H9 (cell line): ENCODE results near the gene DNAH8. TPM values are rescaled to one million over a fixed set of nuclear protein-coding genes. Genes with fewer than 3 reads are reported as not detected.

Experiments used
- DNase-seq: peaks from one replicate; pipeline ENCODE4 v3.0.0-alpha.2; 2017
- H2AFZ ChIP-seq: one replicate; pipeline ENCODE4 v1.6.1; 2013; ENCODE audit warnings: mild to moderate bottlenecking, low read length, control low read depth, moderate library complexity
- H2AK5ac ChIP-seq: 2 replicates; pipeline ENCODE4 v1.6.1; 2013; ENCODE audit warnings: low read length, control low read depth, mixed read lengths; ENCODE audit not compliant: insufficient read length
- H2BK120ac ChIP-seq: one replicate; pipeline ENCODE4 v1.6.1; 2013; ENCODE audit warnings: low read depth, mild to moderate bottlenecking, low read length, control low read depth, inconsistent platforms; ENCODE audit not compliant: poor library complexity, severe bottlenecking
- H2BK12ac ChIP-seq: 2 replicates; pipeline ENCODE4 v1.6.1; 2013; ENCODE audit warnings: low read length, control low read depth, mixed read lengths, low read depth; ENCODE audit not compliant: insufficient read length
- H2BK15ac ChIP-seq: 2 replicates; pipeline ENCODE4 v1.6.1; 2013; ENCODE audit warnings: low read depth, low read length, control low read depth
- H2BK20ac ChIP-seq: one replicate; pipeline ENCODE4 v1.6.1; 2013; ENCODE audit warnings: low read depth, mild to moderate bottlenecking, low read length, control low read depth, inconsistent platforms; ENCODE audit not compliant: poor library complexity, severe bottlenecking
- H2BK5ac ChIP-seq: 2 replicates; pipeline ENCODE4 v1.6.1; 2013; ENCODE audit warnings: low read length, control low read depth, mixed read lengths; ENCODE audit not compliant: insufficient read length
- H3K14ac ChIP-seq: 2 replicates; pipeline ENCODE4 v1.6.1; 2013; ENCODE audit warnings: low read length, control low read depth; ENCODE audit not compliant: insufficient read depth
- H3K18ac ChIP-seq: 2 replicates; pipeline ENCODE4 v1.6.1; 2013; ENCODE audit warnings: low read depth, mild to moderate bottlenecking, mixed read lengths, low read length, control low read depth; ENCODE audit not compliant: insufficient read length
- H3K23ac ChIP-seq: 2 replicates; pipeline ENCODE4 v1.6.1; 2013; ENCODE audit warnings: low read length, control low read depth, mixed read lengths, low read depth; ENCODE audit not compliant: insufficient read length
- H3K23me2 ChIP-seq: 2 replicates; pipeline ENCODE4 v1.6.1; 2013; ENCODE audit warnings: low read depth, mild to moderate bottlenecking, mixed read lengths, low read length, control low read depth; ENCODE audit not compliant: insufficient read length, poor library complexity, severe bottlenecking
- H3K27ac ChIP-seq: 2 replicates; pipeline ENCODE4 v1.5.1; 2013; ENCODE audit warnings: low read length, control low read depth, mixed read lengths, low read depth; ENCODE audit not compliant: insufficient read length
- H3K27me3 ChIP-seq: 2 replicates; pipeline ENCODE4 v1.6.1; 2013; ENCODE audit warnings: low read length, control low read depth, inconsistent platforms; ENCODE audit not compliant: insufficient read depth
- H3K4ac ChIP-seq: 2 replicates; pipeline ENCODE4 v1.6.1; 2013; ENCODE audit warnings: low read depth, mild to moderate bottlenecking, control low read depth, inconsistent platforms, low read length, moderate library complexity
- H3K4me1 ChIP-seq: 2 replicates; pipeline ENCODE4 v1.6.1; 2013; ENCODE audit warnings: low read length, control low read depth, inconsistent platforms; ENCODE audit not compliant: insufficient read depth
- H3K4me2 ChIP-seq: 2 replicates; pipeline ENCODE4 v1.6.1; 2013; ENCODE audit warnings: low read length, control low read depth, mixed read lengths; ENCODE audit not compliant: insufficient read length, insufficient read depth
- H3K56ac ChIP-seq: 2 replicates; pipeline ENCODE4 v1.6.1; 2013; ENCODE audit warnings: low read depth, mild to moderate bottlenecking, mixed read lengths, low read length, control low read depth; ENCODE audit not compliant: insufficient read length
- H3K79me1 ChIP-seq: 2 replicates; pipeline ENCODE4 v1.6.1; 2013; ENCODE audit warnings: low read depth, mild to moderate bottlenecking, moderate library complexity, low read length, control low read depth, inconsistent platforms; ENCODE audit not compliant: insufficient read depth, poor library complexity, severe bottlenecking
- H3K79me2 ChIP-seq: 2 replicates; pipeline ENCODE4 v1.6.1; 2013; ENCODE audit warnings: low read length, control low read depth, inconsistent platforms; ENCODE audit not compliant: insufficient read depth
- H3K9ac ChIP-seq: 2 replicates; pipeline ENCODE4 v1.6.1; 2013; ENCODE audit warnings: low read length, control low read depth, mixed read lengths; ENCODE audit not compliant: insufficient read length; ENCODE audit errors: extremely low read depth
- H3K9me3 ChIP-seq: one replicate; pipeline ENCODE4 v1.6.1; 2013; ENCODE audit warnings: low read depth, low read length, inconsistent platforms; ENCODE audit not compliant: control insufficient read depth
- H3T11ph ChIP-seq: one replicate; pipeline ENCODE4 v1.6.1; 2013; ENCODE audit warnings: mild to moderate bottlenecking, low read length, control low read depth, inconsistent platforms
- H4K20me1 ChIP-seq: one replicate; pipeline ENCODE4 v1.6.1; 2013; ENCODE audit not compliant: control insufficient read depth, insufficient read length, insufficient read depth
- H4K5ac ChIP-seq: 2 replicates; pipeline ENCODE4 v1.6.1; 2013; ENCODE audit warnings: low read depth, mild to moderate bottlenecking, mixed read lengths, low read length, control low read depth; ENCODE audit not compliant: insufficient read length
- H4K8ac ChIP-seq: replicated peaks from 2 replicates; pipeline ENCODE4 v1.6.1; 2013; ENCODE audit warnings: low read length, control low read depth, mixed read lengths, low read depth; ENCODE audit not compliant: insufficient read length
- H4K91ac ChIP-seq: 2 replicates; pipeline ENCODE4 v1.6.1; 2013; ENCODE audit warnings: low read depth, mild to moderate bottlenecking, moderate library complexity, mixed read lengths, low read length, control low read depth; ENCODE audit not compliant: insufficient read length
- H3K27ac Mint-ChIP-seq, 3 experiments: 2 replicates in 2 of 3; 3 replicates in 1 of 3; pipeline ENCODE4 v1.8.0; 2020 to 2021; ENCODE audit warnings: mixed read lengths in 3 of 3, mild to moderate bottlenecking in 1 of 3, moderate library complexity in 1 of 3
- H3K27me3 Mint-ChIP-seq: 2 replicates; pipeline ENCODE4 v1.8.0; 2021; ENCODE audit warnings: low read depth, mild to moderate bottlenecking, moderate library complexity, mixed read lengths
- H3K36me3 Mint-ChIP-seq, 3 experiments: 2 replicates in 2 of 3; 3 replicates in 1 of 3; pipeline ENCODE4 v1.8.0; 2020 to 2021; ENCODE audit warnings: low read depth in 3 of 3, mixed read lengths in 3 of 3; ENCODE audit not compliant: insufficient read depth in 1 of 3
- H3K4me1 Mint-ChIP-seq, 2 experiments: 2 replicates each; pipeline ENCODE4 v1.8.0; 2020; ENCODE audit warnings: mixed read lengths in 2 of 2
- H3K4me3 Mint-ChIP-seq, 2 experiments: 2 replicates in 1 of 2; 3 replicates in 1 of 2; pipeline ENCODE4 v1.8.0; 2020 to 2021; ENCODE audit warnings: mild to moderate bottlenecking in 2 of 2, mixed read lengths in 2 of 2, moderate library complexity in 1 of 2
- H3K9me3 Mint-ChIP-seq, 2 experiments: 2 replicates in 1 of 2; 3 replicates in 1 of 2; pipeline ENCODE4 v1.8.0; 2020; ENCODE audit warnings: mild to moderate bottlenecking in 2 of 2, mixed read lengths in 2 of 2, moderate library complexity in 1 of 2
- CTCF ChIP-seq: fragments of 200-600 bp; sonication (generic); conservative IDR thresholded peaks from 3 replicates; pipeline ENCODE4 v1.8.0; 2021; ENCODE audit warnings: antibody characterized with exemption, mild to moderate bottlenecking
- WGBS: extraction: QIAGEN DNeasy Blood & Tissue Kit; methylation state at CpG from one replicate; pipeline ENCODE4 v1.1.7; 2013; ENCODE audit warnings: missing lambda C conversion rate, low lambda C conversion rate, mixed read lengths; ENCODE audit not compliant: insufficient read length; ENCODE audit errors: extremely low coverage; 5-methylcytosine and 5-hydroxymethylcytosine counted together
- total RNA-seq: library from RNA; stranded (reverse); gene quantifications from 2 replicates; pipeline ENCODE4 v1.2.1, GENCODE V29; 2021

Gene DNAH8
- total RNA-seq, 1 experiment from 2014 or later, result not detected

DNA sequence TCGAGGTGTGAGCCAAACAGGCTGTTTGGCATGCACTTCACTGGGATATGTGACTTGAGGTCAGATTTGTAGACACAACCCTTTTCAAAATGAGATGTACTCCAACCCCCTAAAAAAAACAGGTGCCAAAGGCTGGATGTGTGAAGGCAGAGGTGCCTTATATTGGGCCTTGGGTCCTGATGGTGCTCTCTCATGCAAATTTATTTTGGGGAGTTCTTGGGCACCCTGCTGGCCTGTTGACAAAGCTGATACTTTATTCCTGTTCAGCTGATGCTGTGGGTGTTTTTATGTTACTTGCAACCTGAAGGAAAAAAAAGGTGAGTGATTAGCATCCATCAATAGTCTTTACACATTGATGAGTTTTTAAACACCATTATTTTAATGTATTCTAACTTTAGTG, 121.5 kb downstream of the DNAH8 start:
- no peak overlapping the region for H3K27ac ChIP-seq
- no peak overlapping the region for H3K4me2 ChIP-seq

More for the DNA sequence above, 121.5 kb downstream of the DNAH8 start:
- H4K20me1 ChIP-seq, result no peaks in the 10 kb centered on the region
- TF ChIP-seq CTCF, result no peak
- H2BK120ac ChIP-seq, result no peak overlapping the region
- H4K8ac ChIP-seq, result no peak overlapping the region
- no peak overlapping the region for H3K9ac ChIP-seq
- no peaks in the 10 kb centered on the region; the same call in 1 of the 2 replicates for H3K79me2 ChIP-seq
- H3K9me3 Mint-ChIP-seq, result no peaks in the 10 kb centered on the region
- H3K4me3 Mint-ChIP-seq, result no peak overlapping the region
- no peak for DNase-seq
- no peaks in the 10 kb centered on the region for H3K36me3 Mint-ChIP-seq
- H2BK5ac ChIP-seq, result no peak overlapping the region
- no peaks in the 10 kb centered on the region for H3K23me2 ChIP-seq
- H3K18ac ChIP-seq, result no peak overlapping the region
- H2AK5ac ChIP-seq, result no peak overlapping the region
- no peak overlapping the region for H2AFZ ChIP-seq
- H3K14ac ChIP-seq, result no peak overlapping the region
- H3T11ph ChIP-seq, result no peak overlapping the region
- no peak overlapping the region for H3K4ac ChIP-seq
- no CpG with 5 or more reads among the region's 1 CpG for WGBS
- no peak overlapping the region for H3K27ac Mint-ChIP-seq
- H2BK15ac ChIP-seq, result no peak overlapping the region
- H3K79me1 ChIP-seq, result no peaks in the 10 kb centered on the region
- H3K56ac ChIP-seq, result no peak overlapping the region
- peaks cover 4% of the 10 kb centered on the region; the same call in 1 of the 2 replicates for H3K27me3 Mint-ChIP-seq
- H3K23ac ChIP-seq, result no peak overlapping the region
- no peak overlapping the region for H2BK20ac ChIP-seq
- H2BK12ac ChIP-seq, result no peak overlapping the region
- H3K9me3 ChIP-seq, result no peaks in the 10 kb centered on the region
- H3K4me1 ChIP-seq, result no peaks in the 10 kb centered on the region
- H3K4me1 Mint-ChIP-seq, result peaks cover 23 to 24% of the 10 kb centered on the region in 2 experiments
- H3K27me3 ChIP-seq, result no peaks in the 10 kb centered on the region
- no peak overlapping the region for H4K91ac ChIP-seq
- no peak overlapping the region for H4K5ac ChIP-seq
